CD4-positive, alpha-beta T cell treated with Interleukin-4 for 4 hours (primary cell): Measurements from ENCODE around the gene CTSH.
"Not testable (repeated sequence)": the region's sequence is repeated elsewhere in the genome, so short reads cannot be mapped to it uniquely, and the experiment has no call there.

Experiments used
- DNase-seq: peaks from one replicate; pipeline ENCODE4 v3.0.0-alpha.2; 2020

CTSH gene

DNA sequence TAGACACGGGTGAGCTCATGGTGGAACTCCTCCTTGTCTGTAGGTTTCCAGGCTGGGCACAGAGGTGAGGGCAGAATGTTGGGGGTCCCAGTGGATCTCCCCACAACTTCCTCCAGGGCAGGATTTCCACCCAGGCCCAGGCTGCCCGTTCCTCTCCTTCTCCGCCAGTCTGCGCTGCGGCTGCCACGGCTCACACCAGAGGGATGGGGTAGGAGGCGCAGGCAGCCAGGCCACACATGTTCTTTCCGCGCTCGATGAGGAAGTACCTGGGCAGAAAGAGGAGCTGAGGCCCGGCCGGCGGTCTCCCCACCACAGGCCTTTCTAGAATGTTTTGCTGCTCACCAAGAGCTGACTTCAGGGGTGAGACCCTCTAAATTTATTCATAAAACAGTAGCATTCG, 22.9 kb downstream of the CTSH start:
- DNase-seq, result no peak

DNA sequence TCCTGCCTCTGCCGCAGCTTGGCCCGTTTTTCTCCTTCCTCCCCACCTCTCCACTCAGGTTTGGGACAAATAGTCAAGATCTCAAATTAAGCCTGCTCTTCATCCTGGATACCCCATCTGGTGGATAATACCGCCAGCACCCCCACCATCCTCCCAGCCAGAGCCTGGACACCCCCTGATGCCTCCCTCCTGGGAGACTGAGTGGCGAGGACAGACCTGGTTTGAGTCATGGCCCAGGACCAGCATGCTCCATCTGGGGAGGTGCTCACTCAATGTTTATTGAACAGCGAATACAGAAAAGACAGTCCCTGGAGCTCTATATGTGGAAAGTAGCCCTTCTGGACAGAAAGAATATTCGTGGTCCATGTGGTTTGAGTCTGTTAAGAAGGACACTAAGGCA, 23.3 kb downstream of the CTSH start:
- DNase-seq, result no peak

DNA sequence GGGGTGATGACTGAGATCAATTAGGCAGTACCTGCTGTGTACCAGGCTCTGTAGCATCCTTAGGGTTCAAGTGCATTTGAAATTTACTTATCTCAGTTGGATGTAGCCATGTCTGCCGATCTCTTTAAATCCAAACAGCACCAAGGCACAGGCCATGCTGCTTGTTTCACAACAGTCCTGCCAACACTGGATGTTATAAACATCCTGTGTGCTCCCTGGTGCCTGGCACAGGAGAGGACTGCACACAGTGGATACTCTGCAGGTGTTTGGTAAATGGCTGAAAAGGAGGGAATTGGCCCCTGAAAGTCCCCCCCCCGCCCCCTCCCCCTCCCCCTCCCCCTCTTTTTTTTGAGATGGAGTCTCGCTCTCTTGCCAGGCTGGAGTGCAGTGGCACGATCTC, 27.0 kb downstream of the CTSH start:
- DNase-seq, result no peak

DNA sequence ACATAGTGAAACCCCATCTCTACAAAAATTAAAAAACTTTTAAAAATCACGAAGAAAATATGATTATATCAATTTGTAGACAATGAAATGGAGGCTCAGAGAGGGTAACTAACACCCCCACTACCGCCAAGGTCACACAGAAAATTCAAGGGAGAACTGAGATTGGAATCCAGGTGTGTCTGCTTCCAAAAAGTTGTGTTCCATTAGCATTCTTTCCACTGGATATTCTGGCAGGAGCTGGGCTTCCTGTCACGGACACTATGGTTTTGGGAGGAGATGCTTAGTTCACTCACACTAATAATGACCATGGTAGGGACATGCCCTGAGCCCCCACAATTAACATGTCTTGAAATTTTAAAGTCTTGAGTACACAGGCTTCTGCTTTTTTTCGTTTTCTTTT, 28.8 kb downstream of the CTSH start:
- DNase-seq, result no peak

DNA sequence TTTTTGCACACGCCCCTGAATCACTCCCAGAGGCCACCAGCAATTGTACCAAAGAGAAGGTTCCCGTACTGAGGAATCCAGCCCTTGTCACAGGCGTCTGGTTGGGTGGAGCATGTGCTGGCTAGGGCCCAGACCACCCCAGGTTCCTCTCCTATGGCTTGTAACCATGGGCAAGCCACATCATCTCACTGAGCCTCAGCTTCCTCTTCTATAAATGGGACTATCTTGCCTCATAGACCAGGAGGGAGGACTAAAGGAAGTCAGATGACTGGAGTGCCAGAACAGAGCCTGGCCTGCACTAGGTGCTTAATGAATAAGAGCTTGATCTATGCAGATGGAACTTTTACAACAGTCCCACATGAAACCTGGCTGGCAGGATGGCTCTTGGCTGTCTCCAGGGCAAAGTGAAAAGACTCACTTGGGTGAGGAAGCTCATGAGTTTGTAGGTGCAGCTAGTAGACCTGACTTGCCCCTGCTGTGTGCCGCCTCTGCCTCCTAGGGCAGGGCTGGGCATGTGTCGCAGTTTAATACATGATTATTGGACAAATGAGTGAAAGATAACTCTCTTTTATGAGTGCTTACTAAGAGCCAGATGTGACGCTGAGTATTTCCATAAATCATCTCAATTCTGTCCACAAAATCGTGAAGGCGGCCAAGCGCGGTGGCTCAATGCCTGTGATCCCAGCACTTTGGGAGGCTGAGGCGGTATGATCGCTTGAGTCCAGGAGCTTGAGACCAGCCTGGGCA, 29.3 kb downstream of the CTSH start:
- DNase-seq, result peak; percentile 8

DNA sequence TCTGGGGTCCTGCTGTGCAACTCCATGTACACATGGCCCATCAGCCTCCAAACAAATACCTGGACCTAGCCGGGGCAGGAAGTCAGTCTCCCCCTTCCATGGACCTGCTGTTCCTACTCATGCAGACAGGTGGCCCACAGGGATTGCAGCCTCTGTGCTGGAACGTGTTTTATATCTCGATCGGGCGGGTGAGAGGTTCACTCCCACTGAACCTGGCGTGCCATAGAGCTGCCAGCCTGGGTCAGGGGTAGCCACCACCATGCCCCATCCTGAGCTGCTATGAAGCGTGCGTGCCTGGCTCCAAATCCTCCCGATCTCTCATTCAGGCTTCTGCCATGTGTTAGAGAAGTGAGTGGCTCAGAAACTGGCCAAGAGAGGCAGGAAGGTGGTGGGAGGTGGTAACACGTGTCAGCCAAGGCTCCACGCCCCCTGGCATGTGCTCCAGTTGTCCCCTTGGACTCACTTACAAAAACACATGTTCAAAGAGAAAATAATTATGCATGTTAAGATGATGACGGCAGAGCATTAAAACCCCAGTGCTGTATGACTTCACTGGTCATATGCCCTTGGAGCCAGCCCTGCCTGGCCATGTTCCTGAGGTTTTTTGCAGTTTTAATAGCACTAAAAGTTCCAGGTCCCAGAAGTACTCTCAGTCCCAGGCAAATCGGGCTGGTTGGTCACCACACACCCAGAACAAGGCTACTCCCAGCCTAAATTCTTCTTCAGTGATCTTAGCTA, 30.6 kb downstream of the CTSH start:
- no peak for DNase-seq

DNA sequence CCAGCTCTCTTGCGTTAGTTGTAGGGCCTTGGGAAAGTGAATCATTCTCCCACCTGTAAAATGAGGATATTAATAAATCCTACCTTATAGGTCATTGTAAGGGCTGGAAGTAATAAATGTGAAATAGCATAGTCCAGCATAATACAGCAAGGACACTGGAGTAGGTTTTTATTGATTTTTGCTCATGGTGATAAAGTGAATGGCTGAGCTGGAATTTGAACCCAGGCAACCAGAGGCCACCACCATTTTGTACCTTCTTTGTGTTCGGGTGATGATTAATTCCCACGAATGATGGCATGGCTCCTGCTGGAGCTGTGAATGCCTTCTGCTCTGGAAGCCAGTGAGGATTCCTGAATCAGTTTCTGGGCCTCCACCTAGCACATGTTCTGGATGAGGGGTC, 31.8 kb downstream of the CTSH start:
- DNase-seq, result no peak

DNA sequence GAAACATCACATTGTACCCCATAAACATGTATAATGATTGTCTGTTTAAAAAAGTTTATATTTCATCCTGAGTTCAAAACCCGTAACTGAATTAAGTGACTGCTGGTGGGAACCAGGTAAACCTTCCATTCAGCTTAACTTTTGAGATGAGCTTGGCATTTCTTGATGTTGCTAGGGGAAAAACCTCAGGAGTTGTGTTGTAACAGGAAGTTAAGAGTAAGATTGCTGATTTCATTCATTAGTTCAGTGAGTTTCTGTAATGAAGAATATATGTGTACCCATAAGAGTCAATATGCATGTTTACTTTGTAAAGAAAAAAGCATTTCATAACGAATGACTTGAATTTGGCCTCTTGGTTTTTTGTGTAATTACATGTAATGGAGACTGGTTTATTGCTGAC, 32.5 kb downstream of the CTSH start:
- no peak for DNase-seq

DNA sequence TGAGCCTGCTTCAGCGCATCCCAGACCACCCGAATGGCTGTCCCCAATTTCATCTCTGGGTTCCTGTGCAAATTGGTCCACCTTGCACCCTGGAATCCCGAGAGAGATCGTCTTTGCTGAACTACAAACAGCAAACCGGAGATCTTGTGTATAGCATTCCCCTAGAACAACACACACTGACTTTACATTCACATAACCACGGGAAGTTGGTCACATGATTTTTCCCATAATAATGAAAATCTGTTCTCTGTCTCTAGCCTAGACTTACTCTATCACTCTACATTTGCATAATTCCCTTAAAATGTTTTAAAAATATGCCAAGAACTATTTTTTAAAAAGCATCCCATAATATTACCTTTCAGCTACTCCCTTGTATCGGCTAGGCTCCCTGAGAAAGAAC, 34.6 kb downstream of the CTSH start:
- DNase-seq, result no peak

DNA sequence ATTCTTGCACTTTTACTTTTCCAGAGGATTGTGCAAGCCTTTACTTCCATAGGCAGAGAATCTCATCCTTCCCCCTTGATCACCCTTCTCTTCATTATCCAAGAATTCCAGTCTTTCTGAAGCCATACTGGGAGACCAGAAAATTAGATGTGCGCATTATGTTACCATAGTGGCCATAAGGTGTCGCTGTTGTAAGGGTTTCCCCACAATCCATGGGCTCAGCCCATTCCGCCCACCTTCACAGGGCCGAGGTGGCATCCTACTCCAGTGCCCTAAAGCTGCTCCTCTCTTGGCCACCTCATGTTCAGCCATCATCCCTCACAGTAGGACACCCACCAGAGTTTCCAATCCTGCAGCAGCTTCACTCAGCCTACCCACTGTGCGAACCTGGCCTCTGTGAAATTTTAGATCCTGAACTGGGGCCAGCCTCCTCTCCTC, 35.0 kb downstream of the CTSH start:
- no peak for DNase-seq

DNA sequence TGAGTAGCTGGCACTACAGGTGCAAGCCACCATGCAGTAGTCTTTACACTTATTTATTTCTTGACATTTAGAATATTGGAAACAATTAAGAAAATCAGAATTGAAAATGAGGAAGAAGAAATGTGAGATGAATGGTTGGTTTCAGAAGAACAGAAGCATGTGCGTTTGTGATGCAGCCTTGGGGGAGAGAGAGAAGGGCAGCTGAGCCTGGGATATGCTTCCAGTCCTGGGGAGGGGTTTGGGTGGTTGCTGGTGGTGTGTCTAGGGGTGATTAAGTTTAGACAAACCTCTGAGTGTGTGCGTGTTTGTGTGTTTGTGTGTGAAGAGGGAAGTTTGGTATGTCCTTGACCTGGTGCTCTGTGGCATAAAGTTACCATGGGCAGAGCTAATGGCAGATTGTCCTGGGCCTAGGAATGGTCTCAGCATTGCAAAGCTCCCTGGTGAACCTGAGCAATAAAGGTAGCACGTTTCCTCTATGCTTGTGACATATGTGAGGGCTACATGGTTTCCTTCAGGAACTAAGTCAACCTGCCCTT, 35.6 kb downstream of the CTSH start:
- no peak for DNase-seq

DNA sequence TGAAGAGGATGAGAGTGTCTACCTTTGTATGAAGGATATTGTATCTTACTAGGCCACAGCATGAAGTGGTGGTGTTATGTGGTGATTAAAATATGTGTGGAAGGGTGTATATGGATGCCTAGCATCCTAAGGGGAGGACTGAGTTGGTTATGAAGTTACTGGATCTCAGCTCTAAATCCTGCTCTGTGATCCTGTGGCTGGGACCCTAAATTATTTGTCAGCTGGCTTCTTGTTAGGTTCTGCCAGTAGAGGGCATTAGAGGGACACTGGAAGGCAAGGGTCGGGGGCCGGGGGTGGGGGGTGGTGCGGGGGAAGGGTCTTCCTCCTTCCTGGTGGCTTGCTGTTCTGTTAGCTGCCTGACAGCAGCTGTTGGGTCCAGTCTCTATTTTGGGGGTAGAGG, 37.3 kb downstream of the CTSH start:
- no peak for DNase-seq

DNA sequence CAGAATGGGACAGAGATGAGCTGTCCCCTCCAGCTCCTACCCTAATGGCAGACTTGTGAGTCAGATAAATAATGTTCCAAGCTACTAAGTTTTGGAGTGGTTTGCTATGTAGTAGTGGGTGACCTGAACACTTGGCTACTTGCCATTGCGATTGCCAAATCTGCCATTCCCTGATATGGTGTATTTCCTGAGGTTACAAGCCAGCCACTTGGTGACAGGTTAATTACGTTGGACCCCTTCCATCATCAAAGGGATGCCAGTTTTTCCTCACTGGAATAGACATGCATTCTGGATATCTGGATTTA, 38.6 kb downstream of the CTSH start:
- DNase-seq, result no peak

DNA sequence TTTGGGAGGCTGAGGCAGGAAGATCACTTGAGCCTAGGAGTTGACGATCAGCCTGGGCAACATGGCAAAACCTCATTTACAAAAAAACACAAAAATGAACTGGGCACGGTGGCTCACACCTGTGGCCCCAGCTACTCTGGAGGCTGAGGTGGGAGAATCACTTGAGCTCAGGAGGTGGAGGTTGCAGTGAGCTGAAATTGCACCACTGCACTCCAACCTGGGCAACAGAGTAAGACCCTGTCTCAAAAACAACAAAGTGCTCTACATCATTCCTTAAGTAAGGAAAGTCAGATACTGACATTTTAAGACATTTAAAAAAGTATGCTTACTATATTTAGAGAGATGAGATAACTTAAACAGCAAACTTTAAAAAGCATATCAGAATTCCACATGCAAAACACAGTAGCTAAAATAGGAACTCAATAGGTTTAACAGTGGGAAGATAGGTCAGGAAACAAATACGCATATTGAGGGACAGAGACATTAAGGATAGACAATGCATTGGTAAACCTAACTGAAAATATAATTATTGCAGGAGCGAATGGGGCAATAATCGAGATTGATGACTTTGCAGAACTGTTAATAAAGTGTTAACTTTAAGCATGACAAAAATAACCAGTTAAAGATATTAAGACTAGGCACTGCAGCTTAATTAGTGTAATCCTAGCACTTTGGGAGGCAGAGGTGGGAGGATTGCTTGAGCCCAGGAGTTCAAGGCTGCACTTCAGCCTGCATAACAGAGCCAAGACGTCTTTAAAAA, 40.1 kb downstream of the CTSH start:
- no peak for DNase-seq

DNA sequence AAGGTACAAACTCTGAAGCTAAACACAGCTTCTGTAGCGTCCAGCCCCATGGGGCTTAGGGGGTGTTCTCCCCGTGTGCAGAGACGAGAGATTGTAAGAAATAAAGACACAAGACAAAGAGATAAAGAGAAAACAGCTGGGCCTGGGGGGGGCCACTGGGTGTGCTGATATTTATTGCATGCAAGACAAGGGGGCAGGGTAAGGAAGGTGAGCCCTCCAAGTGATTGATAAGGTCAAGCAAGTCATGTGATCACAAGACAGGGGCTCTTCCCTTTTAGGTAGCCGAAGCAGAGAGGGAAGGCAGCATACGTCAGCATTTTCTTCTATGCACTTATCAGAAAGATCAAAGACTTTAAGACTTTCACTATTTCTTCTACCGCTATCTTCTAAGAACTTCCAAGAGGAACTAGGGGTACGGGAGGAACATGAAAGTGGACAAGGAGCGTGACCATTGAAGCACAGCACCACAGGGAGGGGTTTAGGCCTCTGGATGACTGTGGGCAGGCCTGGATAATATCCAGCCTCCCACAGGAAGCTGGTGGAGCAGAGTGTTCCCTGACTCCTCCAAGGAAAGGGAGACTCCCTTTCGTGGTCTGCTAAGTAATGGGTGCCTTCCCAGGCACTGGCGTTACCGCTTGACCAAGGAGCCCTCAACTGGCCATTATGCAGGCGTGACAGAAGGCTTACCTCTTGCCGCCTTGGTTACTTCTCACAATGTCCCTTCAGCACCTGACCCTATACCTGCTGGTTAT, 42.4 kb downstream of the CTSH start:
- not testable (repeated sequence) for DNase-seq

DNA sequence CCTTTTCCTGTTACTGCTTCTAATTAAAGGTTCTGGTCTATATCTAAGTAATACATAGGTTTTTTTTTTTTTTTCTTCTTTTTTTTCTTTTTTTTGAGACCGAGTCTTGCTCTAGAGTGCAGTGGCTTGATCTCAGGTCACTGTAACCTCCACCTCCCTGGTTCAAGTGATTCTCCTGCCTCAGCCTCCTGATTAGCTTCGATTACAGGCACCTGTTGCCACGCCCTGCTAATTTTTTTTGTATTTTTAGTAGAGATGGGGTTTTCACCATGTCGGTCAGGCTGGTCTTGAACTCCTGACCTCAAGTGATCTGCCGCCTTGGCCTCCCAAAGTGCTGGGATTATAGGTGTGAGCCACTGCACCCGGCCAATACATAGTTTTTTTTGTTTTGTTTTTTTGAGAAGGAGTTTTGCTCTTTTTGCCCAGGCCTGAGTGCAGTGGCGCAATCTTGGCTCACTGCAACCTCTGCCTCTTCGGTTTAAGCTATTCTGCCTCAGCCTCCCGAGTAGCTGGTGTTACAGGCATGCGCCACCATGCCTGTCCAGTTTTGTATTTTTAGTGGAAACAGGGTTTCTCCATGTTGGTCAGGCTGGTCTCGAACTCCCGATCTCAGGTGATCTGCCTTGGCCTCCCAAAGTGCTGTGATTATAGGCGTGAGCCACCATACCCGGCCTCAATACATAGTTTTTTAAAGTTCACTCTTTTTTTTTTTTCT, 43.9 kb downstream of the CTSH start:
- DNase-seq, result not testable (repeated sequence)

DNA sequence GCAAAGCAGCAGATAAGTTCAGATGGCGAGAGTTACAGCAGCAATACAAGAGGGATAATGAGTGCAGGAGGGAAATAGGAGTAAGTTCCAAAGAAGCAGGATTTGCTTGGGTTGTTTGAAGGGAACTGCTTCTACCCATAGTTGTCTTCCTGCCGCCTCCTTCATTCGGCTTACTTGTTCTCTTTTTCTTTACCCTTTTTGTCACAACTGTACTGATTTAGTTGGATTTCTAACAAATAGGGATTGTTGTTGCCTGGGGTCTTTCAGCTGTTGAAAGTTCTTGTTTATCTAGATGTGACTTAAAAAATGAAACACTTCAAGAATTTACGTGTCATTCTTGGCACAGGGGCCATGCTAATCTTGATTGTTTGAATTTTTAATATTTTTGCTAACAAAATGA, 46.3 kb downstream of the CTSH start:
- no peak for DNase-seq

DNA sequence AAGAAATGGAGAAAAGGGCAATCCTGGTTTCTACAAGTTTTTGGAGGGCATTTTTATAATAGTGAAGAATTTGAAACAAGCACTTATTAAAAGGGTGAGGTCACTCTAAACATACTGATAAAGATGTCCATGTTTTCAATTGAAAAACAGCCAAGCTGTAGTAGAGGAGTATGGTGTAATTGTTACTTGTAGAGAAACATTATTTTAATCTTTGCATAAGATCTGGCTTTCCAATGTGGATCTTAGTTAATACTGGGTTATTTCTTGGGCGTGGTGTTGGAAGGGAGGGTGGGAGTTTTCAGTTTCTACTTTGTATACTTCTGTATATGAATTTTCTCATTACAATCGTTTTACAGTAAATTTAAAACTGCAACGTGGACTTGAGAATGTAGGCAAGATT, 49.4 kb downstream of the CTSH start:
- DNase-seq, result no peak

DNA sequence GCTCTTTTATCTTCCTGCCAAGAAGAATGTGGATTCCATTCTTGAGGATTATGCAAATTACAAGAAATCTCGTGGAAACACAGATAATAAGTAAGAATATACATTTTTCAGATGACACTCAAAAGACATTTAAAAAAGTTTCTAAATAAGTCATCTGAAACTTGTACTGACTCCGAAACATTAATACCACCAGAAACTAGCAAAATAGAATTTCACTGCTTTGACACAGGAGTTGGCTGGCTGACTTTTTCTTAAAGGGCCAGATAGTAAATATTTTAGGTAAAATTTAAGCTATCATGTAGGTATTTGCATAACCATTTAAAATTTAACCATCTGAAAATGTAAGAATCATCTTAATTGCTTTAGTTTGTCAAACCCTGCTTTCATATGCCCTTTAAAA, 51.3 kb downstream of the CTSH start:
- DNase-seq, result no peak

DNA sequence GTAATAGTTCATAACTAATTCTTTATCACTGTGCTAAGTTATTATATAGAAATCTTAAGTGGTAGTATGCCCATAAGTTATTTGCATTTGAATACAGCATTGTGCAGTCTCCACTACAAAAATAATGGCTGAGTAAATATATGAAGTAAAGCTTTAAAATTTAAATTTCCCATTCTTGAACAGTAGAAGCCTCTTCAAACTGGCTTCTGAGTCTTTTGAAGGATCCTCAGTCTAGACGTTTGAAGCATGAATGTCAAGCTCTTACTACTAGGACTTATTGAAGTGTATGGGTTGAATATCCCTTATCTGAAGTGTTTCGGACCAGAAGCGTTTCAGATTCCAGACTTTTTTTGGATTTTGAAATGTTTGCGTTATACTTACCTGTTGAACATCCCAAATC, 55.8 kb downstream of the CTSH start:
- DNase-seq, result no peak

DNA sequence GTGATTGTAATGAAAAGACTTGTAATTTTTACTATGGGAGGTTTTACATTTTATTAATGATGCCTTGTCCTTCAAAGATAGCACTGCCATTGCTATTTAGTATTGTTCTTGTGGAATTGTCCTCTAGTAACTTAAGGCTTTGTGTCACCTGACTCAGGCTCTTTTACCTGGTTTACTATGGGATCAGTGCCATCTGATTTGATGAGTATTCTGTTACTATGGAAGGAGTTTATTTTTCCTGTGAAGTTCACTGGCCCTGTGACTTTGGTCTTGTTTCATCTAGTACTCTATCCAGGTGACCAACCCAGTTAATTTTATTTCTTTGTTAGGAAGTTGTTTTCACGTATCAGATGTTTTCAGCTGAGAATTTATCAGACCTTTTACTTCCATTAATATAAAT, 63.2 kb downstream of the CTSH start:
- no peak for DNase-seq

DNA sequence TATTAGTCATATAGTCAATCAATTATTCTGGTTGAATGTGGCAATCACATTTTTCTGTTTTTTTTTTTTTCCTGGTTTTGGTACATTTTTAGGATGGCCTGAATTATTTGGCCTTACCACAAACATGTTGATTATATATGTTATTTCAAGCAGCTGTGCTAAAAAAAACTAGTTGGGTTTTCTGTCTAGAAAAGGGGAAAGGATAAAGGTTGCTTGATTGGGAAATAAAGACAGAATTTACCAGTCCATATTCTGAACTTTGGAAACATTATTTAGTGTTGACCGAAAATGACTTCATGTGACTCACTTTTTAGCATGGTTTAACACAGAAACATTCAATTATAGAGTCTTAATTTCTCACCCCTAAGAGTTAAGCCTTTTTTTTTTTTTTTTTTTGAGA, 64.0 kb downstream of the CTSH start:
- no peak for DNase-seq

DNA sequence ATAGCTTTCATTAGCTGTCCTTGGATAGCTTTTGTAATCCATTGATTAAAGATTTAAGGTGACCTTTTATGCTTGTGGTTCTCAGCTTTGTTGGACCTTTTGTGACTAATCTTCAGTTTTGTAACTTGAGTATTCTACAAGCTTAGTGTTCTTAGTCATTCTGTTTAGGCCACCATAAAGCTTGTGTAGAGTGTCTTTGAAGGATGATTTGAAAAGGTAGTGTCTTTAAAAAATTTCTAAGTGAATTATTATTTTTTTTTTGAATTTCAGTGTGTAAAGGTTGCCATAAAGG, 64.7 kb downstream of the CTSH start:
- DNase-seq, result no peak
